Stimulated activated CD4-positive, alpha-beta T cell treated with anti-CD3 and anti-CD28 coated beads, Interleukin-4, amount 100 ng/mL, for 4 hours (primary cell): Measurements from ENCODE around the gene USP24.
"Not testable (repeated sequence)": the region's sequence is repeated elsewhere in the genome, so short reads cannot be mapped to it uniquely, and the experiment has no call there.

Source experiments
- DNase-seq, 2 experiments: peaks; one replicate each; pipeline ENCODE4 v3.0.0-alpha.2; 2020

USP24 gene

DNA sequence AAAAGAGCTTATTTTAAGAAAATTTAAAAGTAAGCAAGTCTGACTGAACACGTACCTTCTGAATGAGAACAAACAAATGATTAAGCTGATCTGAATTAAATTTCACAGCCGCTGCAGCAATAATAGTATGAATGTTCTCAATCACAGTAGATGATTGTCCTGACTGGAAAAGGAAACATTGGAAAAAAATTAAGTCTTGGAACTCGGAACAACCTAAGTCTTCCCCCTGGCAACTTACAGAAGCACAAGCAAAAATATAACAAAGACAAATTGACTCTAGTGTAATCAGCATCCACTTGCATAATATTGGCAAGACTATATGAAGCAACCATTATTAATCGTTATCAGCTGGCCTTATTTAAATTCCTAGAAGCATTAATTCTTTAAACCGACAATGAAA is 60.5 kb downstream of the USP24 start:
- no peak for DNase-seq

DNA sequence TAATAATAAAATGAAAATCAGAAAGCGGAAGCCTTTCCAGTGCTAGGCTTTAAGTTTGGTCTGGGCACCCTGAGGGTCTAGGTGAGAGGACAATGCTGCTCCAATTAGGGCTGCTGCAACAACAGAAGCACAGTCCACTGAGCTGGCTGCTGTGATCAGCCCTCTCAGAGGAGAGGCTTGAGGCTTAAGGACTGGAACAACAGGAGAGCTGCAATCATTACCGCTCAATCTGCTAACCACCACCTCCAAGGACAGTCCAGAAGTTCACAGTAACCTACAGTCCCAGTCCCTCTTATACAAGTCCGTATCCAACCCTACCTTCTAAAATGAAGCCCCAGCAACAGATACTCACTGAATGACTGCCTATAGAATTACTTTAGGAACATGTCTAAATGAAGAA is 62.1 kb downstream of the USP24 start:
- DNase-seq = no peak

DNA sequence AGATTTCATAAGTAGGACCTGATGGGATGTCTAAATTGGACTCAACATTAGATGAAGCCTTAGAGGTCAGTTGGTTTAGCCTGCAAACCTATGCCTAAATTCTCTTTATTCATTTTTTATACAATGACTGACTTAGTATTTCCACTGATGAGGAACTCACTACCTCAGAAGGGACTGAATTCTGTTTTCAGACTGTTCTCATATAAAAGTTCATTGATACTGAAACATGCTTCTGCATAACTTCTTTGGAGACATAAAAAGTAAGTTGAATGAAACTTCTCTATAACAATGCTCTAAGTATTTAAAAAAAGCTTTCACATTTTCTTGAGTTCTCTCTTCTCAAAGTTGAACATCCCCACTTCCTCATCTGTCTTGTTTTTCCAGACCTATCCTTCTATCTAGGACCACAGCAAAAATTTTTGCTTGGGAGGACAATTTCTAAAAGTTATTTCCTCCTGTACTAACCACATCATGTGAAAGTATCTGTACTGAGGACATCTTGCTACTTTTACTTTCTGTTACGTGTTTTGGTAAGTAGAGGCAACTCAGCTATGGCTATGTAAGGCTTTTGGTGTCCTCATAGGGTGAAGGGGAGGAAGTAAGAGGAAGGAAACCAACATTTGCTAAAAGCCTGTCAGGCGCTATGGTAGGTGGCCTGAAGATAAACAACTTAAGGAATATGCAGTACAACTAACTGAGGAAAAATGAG is 64.1 kb downstream of the USP24 start:
- no peak for DNase-seq

DNA sequence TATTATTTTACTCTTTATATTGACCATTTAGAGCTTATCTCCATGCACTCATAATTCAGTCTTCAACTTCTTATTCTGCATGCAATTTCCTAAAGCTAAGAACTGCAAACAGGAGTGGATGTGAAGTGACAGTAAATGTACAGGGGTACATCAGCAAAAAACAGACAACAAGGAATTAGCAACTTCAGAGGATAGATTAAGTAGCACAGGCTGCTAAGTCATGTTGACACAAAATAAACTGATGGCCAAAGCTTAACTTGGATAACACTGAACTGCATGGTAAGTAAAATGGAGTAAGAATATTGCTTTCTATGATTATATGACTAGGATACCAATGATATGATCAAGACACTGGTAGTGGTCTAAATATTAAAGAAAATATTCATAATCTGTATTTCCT is 66.5 kb downstream of the USP24 start:
- DNase-seq = no peak

DNA sequence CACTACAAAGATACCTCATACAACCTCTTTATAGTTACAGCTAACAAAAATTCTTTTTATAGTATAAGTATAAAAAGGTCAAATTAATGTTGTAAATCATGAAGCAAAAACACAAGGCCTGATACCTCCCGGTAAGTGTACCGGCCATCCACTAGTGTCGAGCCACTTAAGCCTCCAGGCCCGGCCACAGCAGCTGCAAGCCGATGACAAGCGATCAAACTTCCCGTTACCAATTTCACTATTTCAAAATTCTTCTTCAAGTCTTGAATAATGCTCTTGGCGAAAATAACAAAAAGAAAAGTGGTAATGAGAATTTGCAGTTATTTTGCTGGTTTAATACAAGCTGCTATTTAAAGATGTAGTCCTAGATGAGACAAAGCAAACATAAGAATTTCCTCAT is 67.6 kb downstream of the USP24 start:
- no peak for DNase-seq

DNA sequence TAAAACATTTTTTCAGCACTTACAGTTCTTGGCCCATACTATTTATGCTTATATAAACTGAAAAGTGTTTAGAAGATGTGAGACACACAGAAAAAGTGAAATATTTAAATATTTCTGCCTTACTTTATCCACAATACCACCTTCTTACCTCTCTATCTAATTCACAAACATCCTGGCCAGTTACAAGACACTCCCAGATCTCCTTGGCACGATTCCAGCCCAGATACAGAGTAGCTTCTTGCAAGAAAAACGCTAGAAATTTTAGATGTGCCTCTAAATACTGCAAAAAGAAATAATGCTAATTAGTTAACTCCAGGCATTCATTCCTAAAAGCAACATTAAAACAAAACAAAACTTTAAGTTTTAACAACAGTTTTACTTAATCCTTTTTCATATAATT is 68.4 kb downstream of the USP24 start:
- DNase-seq = no peak

DNA sequence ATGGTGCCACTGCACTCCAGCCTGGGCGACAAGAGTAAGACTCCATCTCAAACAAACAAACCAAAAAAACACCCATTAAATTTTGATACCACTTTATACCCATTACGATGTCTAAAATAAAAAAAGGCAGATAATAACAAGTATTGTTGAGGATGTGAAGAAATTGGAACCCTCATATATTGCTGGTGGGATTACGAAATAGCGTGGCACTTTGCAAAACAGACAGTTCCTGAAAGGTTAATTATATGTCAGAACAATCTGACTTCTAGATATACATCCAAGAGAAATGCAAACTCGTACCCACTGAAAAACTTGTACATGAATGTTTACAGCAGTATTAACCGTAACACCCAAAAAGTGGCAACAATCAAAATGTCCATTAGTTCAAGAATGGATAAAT is 70.3 kb downstream of the USP24 start:
- no peak for DNase-seq

DNA sequence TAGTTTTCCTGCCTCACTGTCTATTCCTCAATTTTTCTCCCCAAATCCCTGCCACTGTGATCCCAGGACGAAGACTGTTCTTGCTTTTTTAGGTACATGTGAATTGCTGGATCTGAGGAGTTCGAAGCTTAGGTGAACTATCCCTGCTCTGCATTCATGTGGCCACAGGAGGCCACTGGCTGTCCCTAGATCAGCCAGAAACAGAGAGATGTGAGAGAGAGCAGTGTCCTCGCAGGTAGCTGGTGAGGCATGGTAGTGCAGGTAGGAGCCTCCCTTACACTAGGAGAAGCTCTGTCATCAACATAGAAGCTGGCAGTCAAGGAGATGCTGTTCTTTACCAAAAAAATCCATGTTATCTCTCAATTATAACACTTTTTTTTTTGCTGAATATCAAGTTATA is 71.5 kb downstream of the USP24 start:
- no peak for DNase-seq

DNA sequence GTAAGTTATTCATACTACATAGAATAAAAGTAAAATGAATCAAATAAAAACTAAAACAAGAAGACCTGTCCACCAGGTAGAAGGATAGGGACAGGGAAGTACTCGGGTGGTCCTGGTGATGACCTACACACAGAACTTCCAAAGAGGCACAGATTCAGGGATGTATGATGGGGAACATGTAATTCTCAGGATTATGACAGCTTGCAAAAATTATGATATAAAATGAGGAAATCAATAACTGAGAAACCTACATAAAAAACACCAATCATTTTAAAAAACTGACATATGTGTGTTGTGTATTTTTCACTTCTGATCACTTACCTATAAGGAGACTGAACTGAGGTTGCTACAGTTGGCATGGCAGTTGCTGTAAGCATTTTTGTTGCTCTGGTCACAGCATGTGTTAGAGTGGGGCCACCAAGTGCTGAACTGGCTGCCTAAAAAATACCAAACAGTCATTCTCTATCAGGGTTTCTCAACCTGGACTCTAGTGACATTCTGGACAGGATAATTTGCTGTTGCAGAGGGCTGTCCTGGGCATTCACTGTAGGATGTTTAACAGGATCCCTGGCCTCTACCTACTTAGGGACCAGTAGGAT is 73.8 kb downstream of the USP24 start:
- DNase-seq = no peak

DNA sequence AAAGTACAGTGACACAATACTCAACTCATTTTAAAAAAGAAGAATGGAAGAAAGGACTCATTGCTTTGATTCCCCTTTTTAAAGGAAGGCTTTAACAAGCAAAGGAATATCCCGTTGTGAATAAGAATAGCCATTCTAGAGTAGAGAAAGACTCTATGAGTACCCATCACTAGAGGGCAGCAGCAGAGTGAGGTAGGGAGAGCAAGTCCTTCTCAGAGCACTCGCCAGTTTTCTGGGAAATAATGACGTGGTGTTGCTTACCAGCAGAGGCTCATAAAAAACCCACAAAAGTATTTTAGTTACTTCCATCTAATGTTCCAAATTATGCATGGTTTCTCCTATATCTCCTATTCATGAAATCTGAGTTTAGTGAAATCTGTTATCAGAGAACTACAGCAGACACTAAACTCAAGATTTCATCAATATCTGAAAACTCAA is 74.6 kb downstream of the USP24 start:
- peak; percentile 44 to 77 for DNase-seq

DNA sequence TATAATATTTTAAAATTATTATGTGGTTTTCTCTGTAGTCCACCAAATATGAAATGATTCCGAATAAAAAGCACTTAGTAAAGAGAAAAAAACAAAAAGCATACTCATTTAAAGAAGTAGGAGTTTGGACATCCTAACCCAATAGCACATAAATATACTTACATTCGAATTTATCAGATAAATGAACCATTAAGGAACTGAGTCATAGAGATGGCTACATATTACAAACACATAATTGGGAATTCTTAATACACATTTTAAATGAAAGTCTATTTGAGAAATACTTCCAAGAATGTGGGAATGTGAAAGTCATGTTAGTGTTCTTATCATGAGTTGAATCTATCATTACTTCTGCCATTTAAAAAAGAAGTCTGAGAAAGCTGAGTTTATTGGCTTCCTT is 75.0 kb downstream of the USP24 start:
- DNase-seq = no peak

DNA sequence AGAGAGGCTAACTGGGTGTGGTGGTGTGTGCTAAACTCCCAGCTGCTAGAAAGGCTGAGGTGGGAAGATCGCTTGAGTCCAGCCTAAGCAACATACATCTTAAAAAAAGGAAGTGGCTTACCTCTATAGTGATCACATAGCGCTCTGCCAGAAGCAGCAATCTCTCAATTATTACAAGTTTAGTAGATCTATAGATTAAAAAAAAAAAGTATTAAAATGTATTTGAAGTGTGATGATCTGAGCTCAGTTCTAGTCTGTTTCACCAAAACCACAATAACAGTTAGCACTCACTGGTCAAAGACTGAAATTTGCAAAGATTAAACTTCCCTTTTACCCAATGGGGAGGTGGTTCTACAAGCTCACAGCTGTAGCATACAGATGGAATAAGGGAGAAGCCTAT is 76.3 kb downstream of the USP24 start:
- no peak for DNase-seq

DNA sequence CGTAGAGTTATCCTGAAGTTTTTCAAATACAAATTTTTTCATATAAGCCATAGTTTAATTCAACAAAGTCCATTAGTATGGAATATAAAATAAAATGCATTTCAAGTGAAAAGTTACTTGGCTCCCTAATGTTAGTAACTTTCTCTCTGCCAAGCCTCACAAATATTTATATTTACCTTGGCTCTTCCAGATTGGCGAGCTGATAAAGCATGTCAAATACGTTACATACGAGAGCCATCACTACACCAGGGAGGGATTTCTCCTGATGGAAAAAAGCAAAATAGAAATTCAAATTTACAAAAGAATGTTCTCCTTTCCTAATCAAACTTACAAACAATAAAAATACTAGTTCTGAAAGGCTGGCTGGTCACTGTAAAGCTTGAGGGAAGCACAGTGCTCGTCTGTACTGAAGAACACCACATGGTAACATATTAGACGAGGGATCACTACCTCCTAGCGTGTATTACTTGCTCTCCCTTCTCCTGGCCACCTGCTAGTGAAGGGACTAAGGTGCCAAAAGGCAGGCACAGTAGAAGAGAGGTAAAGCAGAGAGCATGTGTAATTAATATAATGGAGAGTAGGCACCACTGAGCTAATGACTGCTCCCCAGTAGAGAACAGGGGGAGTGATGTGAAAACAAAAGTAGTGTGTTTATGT is 80.9 kb downstream of the USP24 start:
- no peak for DNase-seq

DNA sequence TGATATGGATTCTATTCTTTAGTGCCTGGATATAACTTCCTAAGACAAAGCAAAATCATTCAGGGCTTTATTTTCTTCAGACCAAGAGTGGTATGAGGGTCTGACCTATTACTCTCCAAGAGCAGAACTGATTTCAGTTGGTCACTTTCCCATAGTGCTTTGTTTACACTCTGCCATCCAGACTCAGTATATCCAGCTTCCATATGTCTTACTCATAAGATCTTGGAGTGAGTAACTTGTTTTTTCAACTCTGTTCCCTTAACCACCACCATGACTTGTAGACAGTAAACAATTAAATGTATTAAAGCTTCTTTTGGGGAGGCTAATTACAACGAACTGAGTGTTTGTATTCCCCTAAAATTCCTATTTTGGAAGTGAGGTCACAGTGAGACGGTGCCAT is 83.4 kb downstream of the USP24 start:
- DNase-seq = no peak

DNA sequence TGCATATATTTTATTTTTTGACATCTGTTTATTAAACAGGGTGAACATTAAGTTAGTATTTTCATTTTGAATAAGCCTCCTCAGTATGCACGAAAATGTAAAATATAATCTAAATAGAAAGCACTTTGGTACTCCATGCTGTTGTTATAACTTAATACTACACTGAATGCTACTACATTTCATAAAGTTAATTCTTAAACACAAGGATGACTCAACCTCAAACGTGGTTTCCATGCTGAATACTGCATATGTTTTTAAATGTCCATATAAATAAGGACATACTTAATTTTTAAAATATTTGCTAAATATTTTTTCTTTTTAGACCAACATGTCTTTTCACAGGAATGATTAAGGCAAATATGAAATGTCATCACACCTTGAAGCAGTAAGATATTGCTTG is 83.9 kb downstream of the USP24 start:
- DNase-seq = no peak

DNA sequence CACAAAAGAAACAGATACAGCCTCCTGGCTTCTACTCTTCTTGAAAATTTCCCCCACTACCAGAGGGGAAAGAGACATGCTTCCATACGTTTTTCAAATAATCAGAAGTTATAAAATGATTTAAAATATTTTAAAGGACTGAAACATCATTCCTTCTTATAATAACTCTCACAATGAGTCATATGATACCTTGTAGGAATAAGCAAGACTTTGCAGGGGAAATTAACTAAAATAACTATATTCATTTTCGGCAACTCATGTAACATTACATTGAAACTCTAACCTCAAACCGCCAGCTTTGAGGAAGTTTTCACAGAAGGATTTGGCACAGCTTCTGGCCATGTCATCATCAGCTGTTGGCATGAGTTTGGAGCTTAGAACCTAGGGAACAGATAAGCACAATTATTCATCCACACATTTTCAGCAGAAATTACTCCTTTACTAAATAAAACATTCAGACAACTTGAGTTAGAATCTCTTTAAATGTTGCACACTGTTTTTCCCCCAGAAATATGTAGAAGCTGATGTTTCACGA is 85.9 kb downstream of the USP24 start:
- DNase-seq = no peak

DNA sequence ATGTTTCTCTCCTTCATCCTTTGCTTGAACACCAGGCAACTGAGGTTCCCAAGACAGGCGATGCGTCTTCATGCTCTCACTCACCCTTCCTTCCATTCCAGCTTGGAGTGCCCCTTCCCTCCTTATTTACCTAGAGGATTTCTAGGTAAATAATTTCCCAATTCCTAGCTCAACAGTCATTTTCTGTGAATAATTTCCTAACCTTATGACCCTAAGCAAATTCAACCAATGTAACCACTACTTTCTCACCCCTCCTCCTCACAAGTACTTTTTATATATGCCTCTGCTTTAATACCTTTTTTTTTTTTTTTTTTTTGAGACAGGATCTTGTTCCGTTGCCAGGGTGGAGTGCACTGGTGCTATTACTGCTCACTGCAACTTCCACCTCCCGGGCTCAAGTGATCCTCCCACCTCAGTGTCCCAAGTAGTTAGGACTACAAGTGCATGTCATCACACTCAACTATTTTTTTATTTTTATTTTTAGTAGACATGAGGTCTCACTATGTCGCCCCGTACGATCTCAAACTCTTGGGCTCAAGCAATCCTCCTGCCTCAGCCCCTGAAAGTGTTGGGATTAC is 86.7 kb downstream of the USP24 start:
- no peak for DNase-seq

DNA sequence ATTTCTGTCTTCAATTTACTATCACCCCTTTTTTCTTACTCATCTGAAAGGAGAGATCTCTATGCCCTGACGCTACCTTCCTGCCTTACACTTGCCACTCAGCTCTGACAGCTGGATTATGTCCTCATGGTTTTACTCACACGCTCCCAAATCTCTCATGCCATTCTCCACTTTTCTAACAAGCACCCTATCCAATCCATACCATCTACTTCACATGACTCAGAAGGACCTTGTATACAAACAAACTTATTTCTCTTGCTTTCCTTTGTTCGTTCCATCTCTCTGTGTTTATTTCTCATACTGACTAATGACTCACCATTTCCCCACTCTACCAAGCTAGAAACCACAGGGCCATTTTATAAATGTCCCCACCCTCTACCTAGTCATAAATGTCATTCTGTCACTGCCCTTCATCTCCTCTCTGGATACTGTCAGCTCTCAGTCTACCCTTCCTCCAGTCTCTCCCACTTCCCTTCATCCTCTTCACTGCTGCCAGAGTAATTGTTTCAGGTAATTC is 87.3 kb downstream of the USP24 start:
- DNase-seq = no peak

DNA sequence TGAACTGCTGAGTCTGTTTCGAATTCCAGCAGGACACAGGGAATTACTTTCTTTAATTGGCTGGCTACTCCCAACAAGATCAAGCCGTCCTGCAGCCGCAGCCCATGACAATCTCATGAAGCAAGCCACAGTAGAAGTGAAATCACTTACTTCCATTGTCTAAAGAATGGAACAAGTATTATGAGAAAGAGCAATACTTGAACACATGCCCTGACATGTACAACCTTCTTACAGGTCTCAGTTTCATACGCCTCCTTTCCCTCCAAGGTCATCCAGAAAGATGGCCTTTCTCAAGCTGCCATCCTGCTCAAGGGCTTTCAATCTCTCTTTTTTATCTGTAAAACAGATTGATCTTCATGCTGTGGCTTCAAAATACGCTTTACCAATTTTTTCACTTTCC is 90.7 kb downstream of the USP24 start:
- no peak for DNase-seq

DNA sequence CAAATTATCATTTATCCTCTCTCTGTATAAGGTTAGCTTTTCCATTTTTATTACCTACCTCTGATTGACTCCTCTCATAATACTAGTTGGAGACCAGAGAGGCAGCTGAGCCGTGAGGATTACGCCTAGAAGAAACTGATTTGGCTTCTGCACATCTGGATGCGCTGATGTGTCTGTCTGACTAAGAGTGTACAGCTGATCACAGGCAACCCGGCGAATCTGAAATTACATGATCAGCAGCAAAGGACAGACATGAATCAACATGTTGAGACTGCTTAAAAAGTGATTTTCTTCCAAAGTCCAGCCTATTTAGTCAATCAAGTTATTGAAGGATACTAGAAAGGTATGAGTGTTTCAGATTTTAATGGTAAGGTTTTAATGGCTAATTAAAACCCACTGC is 94.6 kb downstream of the USP24 start:
- no peak for DNase-seq

DNA sequence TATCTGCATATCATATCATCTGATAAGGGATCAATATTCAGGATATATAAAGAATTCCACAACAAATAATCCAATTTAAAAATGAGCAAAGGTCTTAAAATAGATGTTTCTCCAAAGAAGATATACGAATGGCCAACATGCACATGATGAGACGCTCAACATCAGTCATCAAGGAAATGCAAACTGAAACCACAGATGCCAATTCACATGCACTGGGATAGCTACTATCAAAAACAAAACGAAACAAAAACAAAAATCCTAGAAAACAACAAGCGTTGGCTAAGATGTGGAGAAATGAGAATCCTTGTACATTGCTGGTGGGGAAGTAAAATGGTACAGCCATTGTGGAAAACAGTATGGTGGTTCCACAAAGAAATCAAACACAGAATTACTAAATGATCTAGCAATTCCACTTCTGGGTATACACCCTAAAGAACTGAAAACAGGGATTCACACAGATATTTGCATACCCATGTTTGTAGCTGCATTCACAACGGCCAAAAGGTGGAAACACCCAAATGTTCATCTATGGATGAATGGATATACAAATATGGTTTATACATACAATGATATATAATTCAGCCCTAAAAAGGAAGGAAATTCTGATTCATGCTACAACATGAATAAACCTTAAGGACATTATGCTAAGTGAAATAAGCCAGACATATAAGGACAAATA is 96.4 kb downstream of the USP24 start:
- no peak for DNase-seq

DNA sequence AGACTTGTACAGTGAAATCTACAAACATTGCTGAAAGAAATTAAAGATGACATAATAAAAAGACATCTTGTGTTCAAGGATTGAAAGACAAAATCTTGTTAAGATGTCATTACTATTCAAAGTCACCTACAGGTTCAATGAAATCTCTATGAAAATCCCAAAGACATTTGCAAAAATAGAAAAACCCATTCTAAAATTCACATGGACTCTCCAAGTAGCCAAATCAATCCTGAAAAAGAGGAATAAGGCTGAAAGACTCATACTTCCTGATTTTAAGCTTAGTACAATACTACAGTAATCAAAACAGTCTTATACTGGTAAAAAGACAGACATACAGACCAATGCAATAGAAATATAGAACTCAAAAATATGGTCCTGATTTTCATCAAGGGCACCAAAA is 97.2 kb downstream of the USP24 start:
- DNase-seq = no peak

DNA sequence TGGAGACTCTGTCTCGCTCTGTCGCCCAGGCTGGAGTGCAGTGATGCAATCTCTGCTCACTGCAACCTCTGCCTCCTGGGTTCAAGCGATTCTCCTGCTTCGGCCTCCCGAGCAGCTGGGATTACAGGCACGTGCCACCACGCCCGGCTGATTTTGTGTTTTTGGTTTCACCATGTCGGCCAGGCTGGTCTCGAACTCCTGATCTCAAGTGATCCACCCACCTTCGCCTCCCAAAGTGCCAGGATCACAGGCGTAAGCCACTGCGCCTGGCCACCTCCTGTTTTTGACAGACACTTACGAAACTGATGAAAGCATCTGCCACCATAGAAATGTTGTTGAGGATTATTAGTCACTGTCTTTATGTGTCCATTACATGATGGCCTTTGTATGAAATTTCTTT is 106.2 kb downstream of the USP24 start:
- DNase-seq = not testable (repeated sequence)
